ENCODE data around the gene HPSE2. TPM values are rescaled to one million over a fixed set of nuclear protein-coding genes. Genes with fewer than 3 reads are reported as not detected.

The HPSE2 gene
- total RNA-seq, 1 experiment from 2014 or later = not detected

DNA sequence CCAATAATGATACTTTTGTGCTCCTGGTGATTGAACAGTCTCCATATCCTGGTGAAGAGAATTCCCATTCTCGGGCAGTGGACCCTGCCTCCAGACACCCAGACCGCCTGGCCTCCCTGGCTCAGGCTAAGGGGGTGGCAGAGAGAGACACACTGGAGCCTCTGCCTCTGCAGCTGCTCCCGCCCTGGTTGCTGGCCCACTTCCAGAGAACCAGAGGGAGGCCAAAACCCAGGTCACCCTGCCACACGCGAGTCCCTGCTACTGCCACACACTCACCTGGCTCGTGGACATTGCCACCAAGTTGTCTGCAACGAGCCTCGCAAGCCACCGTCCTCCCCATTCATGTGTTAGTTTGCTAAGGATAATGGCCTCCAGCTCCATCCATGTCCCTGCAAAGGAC, 221.8 kb downstream of the HPSE2 start:
- no peaks in the 10 kb centered on the region for H3K4me1 Mint-ChIP-seq (ENCODE audit: low read depth, unreplicated experiment)
- intact Hi-C loops (cut with micrococcal nuclease; ENCODE audit: unreplicated experiment) = no loop called here
- Histone ChIP-seq H3K4me3 (ENCODE audit: low read depth, low read length) (no peak overlapping the region), H3K27me3 (replicated peaks; ENCODE audit: control insufficient read depth, insufficient read depth, low read length) (no peaks in the 10 kb centered on the region), H3K4me1 (no peaks in the 10 kb centered on the region), H3K9me3 (no peaks in the 10 kb centered on the region), H3K36me3 (ENCODE audit: control insufficient read depth, insufficient read depth, low read length) (no peaks in the 10 kb centered on the region)
- no TSS peak for BruUV-seq (replicated peaks)
- H3K27me3 Mint-ChIP-seq (ENCODE audit: insufficient read depth, unreplicated experiment) = no peaks in the 10 kb centered on the region
- H3K36me3 Mint-ChIP-seq (ENCODE audit: insufficient read depth, unreplicated experiment) = no peaks in the 10 kb centered on the region
- CTCF ChIA-PET = no interaction called here
- no peak for DNase-seq
- POLR2A ChIA-PET = no interaction called here
- H3K27ac Mint-ChIP-seq (ENCODE audit: unreplicated experiment) = no peak overlapping the region
- H3K9me3 Mint-ChIP-seq (ENCODE audit: unreplicated experiment) = no peaks in the 10 kb centered on the region
- no peak overlapping the region for H3K4me3 Mint-ChIP-seq (ENCODE audit: unreplicated experiment)
- TF ChIP-seq, protein P1, sequence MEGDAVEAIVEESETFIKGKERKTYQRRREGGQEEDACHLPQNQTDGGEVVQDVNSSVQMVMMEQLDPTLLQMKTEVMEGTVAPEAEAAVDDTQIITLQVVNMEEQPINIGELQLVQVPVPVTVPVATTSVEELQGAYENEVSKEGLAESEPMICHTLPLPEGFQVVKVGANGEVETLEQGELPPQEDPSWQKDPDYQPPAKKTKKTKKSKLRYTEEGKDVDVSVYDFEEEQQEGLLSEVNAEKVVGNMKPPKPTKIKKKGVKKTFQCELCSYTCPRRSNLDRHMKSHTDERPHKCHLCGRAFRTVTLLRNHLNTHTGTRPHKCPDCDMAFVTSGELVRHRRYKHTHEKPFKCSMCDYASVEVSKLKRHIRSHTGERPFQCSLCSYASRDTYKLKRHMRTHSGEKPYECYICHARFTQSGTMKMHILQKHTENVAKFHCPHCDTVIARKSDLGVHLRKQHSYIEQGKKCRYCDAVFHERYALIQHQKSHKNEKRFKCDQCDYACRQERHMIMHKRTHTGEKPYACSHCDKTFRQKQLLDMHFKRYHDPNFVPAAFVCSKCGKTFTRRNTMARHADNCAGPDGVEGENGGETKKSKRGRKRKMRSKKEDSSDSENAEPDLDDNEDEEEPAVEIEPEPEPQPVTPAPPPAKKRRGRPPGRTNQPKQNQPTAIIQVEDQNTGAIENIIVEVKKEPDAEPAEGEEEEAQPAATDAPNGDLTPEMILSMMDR (IDR thresholded peaks at IDR 0.05; ENCODE audit: insufficient read depth in 1 of 2, low read depth in 1 of 2, low read length in 1 of 2, severe bottlenecking in 1 of 2, unreplicated experiment in 1 of 2) = no peak

DNA sequence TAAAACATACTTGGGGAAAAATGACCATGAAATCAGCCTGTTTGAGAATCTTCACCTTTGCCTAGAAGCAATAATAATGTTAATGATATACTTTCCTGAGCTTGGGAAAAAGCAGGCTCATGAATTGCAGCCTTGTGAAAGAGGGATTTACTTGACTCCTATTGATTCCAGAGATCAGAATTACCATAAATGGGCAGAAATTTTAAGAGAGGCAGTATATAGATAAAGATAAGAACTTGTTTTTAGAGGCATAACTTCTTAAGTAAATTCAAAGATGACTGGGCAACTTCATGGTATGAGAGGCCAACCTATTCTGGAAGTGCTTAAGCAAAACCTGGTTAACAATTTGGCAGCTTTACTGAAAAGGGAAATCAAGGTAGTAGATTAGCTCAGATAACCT, 225.4 kb downstream of the HPSE2 start:
- no peak overlapping the region for H3K4me3 Mint-ChIP-seq (ENCODE audit: unreplicated experiment)
- H3K27me3 ChIP-seq (replicated peaks; ENCODE audit: control insufficient read depth, insufficient read depth, low read length) = no peaks in the 10 kb centered on the region
- H3K36me3 Mint-ChIP-seq (ENCODE audit: insufficient read depth, unreplicated experiment) = no peaks in the 10 kb centered on the region
- no peak for DNase-seq
- CTCF ChIA-PET = no interaction called here
- H3K9me3 ChIP-seq = peaks cover 5% of the 10 kb centered on the region
- intact Hi-C loops (cut with micrococcal nuclease; ENCODE audit: unreplicated experiment) = no loop called here
- TF ChIP-seq, protein P1 (IDR thresholded peaks at IDR 0.05; ENCODE audit: insufficient read depth in 1 of 2, low read depth in 1 of 2, low read length in 1 of 2, severe bottlenecking in 1 of 2, unreplicated experiment in 1 of 2) = no peak
- POLR2A ChIA-PET = no interaction called here
- no peaks in the 10 kb centered on the region for H3K36me3 ChIP-seq (ENCODE audit: control insufficient read depth, insufficient read depth, low read length)
- no peaks in the 10 kb centered on the region for H3K27me3 Mint-ChIP-seq (ENCODE audit: insufficient read depth, unreplicated experiment)
- H3K27ac Mint-ChIP-seq (ENCODE audit: unreplicated experiment) = no peak overlapping the region
- H3K4me3 ChIP-seq (ENCODE audit: low read depth, low read length) = no peak overlapping the region
- H3K4me1 Mint-ChIP-seq (ENCODE audit: low read depth, unreplicated experiment) = no peaks in the 10 kb centered on the region
- peaks cover 6% of the 10 kb centered on the region for H3K9me3 Mint-ChIP-seq (ENCODE audit: unreplicated experiment)
- no peaks in the 10 kb centered on the region for H3K4me1 ChIP-seq
- no TSS peak for BruUV-seq (replicated peaks)

DNA sequence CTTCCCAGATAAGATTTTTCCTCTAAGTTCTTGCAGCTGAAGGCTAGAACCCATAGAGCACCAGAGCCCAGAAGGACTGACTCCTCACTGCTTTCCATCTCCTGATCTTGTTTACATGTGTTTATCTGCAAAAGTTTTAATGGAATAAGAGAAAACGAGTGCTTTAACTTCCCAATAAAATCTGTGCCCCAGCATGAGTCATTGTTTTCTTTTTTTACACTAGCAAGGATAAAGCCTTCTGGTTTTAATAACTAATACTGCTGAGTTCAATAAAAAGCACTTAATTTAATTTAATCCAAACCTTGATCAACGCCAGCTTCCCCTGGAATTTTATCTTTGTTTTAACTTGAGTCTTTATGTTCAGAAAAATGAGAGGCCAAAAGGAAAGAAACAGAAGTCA, 227.6 kb downstream of the HPSE2 start:
- TF ChIP-seq, protein P1 (IDR thresholded peaks at IDR 0.05; ENCODE audit: insufficient read depth in 1 of 2, low read depth in 1 of 2, low read length in 1 of 2, severe bottlenecking in 1 of 2, unreplicated experiment in 1 of 2) = no peak
- no TSS peak for BruUV-seq (replicated peaks)
- intact Hi-C loops (cut with micrococcal nuclease; ENCODE audit: unreplicated experiment) = no loop called here

More for the DNA sequence above, 227.6 kb downstream of the HPSE2 start:
- Histone ChIP-seq H3K9me3 (peaks cover 19% of the 10 kb centered on the region), H3K27me3 (replicated peaks; ENCODE audit: control insufficient read depth, insufficient read depth, low read length) (no peaks in the 10 kb centered on the region), H3K4me3 (ENCODE audit: low read depth, low read length) (no peak overlapping the region), H3K36me3 (ENCODE audit: control insufficient read depth, insufficient read depth, low read length) (no peaks in the 10 kb centered on the region), H3K4me1 (no peaks in the 10 kb centered on the region)
- Mint-ChIP-seq H3K27me3 (ENCODE audit: insufficient read depth, unreplicated experiment) (no peaks in the 10 kb centered on the region), H3K36me3 (ENCODE audit: insufficient read depth, unreplicated experiment) (no peaks in the 10 kb centered on the region), H3K9me3 (ENCODE audit: unreplicated experiment) (peaks cover 22% of the 10 kb centered on the region), H3K4me3 (ENCODE audit: unreplicated experiment) (no peak overlapping the region), H3K4me1 (ENCODE audit: low read depth, unreplicated experiment) (no peaks in the 10 kb centered on the region), H3K27ac (ENCODE audit: unreplicated experiment) (no peak overlapping the region)
- DNase-seq = no peak
- ChIA-PET POLR2A (no interaction called here), CTCF (no interaction called here)

All from Caco-2 (cell line).